ENCODE measurements around the gene PPIB. TPM values are rescaled to one million over a fixed set of nuclear protein-coding genes. Genes with fewer than 3 reads are reported as not detected.

Gene PPIB
- total RNA-seq, 1 experiment from 2014 or later: 433 TPM

- no CpG with 5 or more reads among the region's 10 CpGs for WGBS (ENCODE audit: extremely low coverage, insufficient read length, low lambda C conversion rate)
- Histone ChIP-seq H3K27ac (ENCODE audit: insufficient read length, low read depth, low read length) (no peak overlapping the region), H2AFZ (ENCODE audit: low read length) (no peak overlapping the region), H3K23me2 (ENCODE audit: insufficient read length, low read depth, low read length, poor library complexity, severe bottlenecking) (no peaks in the 10 kb centered on the region), H3K18ac (ENCODE audit: insufficient read length, low read depth, low read length) (no peak overlapping the region), H4K20me1 (ENCODE audit: control insufficient read depth, insufficient read depth, insufficient read length) (no peaks in the 10 kb centered on the region), H2BK120ac (ENCODE audit: low read depth, low read length, poor library complexity, severe bottlenecking) (no peak overlapping the region), H2BK12ac (ENCODE audit: insufficient read length, low read depth, low read length) (no peak overlapping the region), H3K4me1 (ENCODE audit: insufficient read depth, low read length) (no peaks in the 10 kb centered on the region), H3K56ac (ENCODE audit: insufficient read length, low read depth, low read length) (no peak overlapping the region), H3K23ac (ENCODE audit: insufficient read length, low read depth, low read length) (no peak overlapping the region), H4K91ac (ENCODE audit: insufficient read length, low read depth, low read length) (no peak overlapping the region), H2BK15ac (ENCODE audit: low read depth, low read length) (no peak overlapping the region), H3K9me3 (ENCODE audit: control insufficient read depth, low read depth, low read length) (no peaks in the 10 kb centered on the region), H3K14ac (ENCODE audit: insufficient read depth, low read length) (no peak overlapping the region), H4K5ac (ENCODE audit: insufficient read length, low read depth, low read length) (no peak overlapping the region), H3T11ph (ENCODE audit: low read length) (no peak overlapping the region), H2BK5ac (ENCODE audit: insufficient read length, low read length) (no peak overlapping the region), H3K9ac (ENCODE audit: extremely low read depth, insufficient read length, low read length) (no peak overlapping the region), H3K4ac (ENCODE audit: low read depth, low read length) (no peak overlapping the region), H3K79me1 (ENCODE audit: insufficient read depth, low read depth, low read length, poor library complexity, severe bottlenecking) (no peaks in the 10 kb centered on the region), H3K27me3 (ENCODE audit: insufficient read depth, low read length) (no peaks in the 10 kb centered on the region), H3K4me2 (ENCODE audit: insufficient read depth, insufficient read length, low read length) (no peak overlapping the region), H2AK5ac (ENCODE audit: insufficient read length, low read length) (no peak overlapping the region), H2BK20ac (ENCODE audit: low read depth, low read length, poor library complexity, severe bottlenecking) (no peak overlapping the region), H4K8ac (replicated peaks; ENCODE audit: insufficient read length, low read depth, low read length) (no peak overlapping the region), H3K79me2 (ENCODE audit: insufficient read depth, low read length) (no peaks in the 10 kb centered on the region)
- 0 out of 4 replicates have a peak, but pooled peaks cover 0 to 7% of the 10 kb centered on the region in 2 experiments for H3K4me1 Mint-ChIP-seq
- peaks cover 15 to 68% (median 61%) of the 10 kb centered on the region in 3 experiments; a peak in 6 of 7 replicates for H3K36me3 Mint-ChIP-seq (ENCODE audit: insufficient read depth in 1 of 3, low read depth in 3 of 3)
- no peak overlapping the region for H3K4me3 Mint-ChIP-seq
- no peak for DNase-seq
- no peak overlapping the region for H3K27ac Mint-ChIP-seq
- H3K9me3 Mint-ChIP-seq: no peaks in the 10 kb centered on the region
- TF ChIP-seq CTCF (conservative IDR thresholded peaks at IDR 0.05): no peak
- H3K27me3 Mint-ChIP-seq (ENCODE audit: low read depth): no peaks in the 10 kb centered on the region
Measured at GRCh38 chr15:64133623-64134344, 29.0 kb downstream of the PPIB start.
